Sigmoid colon (tissue), 4 donors: ENCODE results near the gene SLC10A6.

Experiments used
- POLR2A ChIP-seq, 2 donors: fragments of 450-650 bp; IDR thresholded peaks; one replicate each; pipeline ENCODE4 v1.6.1; 2016; ENCODE audit warnings: antibody characterized with exemption in 2 of 2, mild to moderate bottlenecking in 2 of 2, moderate library complexity in 2 of 2
- POLR2AphosphoS5 ChIP-seq, 4 donors: sonication (generic); formaldehyde crosslinking; IDR thresholded peaks; one replicate each; pipeline ENCODE4 v1.6.1; 2017; ENCODE audit warnings: antibody characterized with exemption in 4 of 4
- TF ChIP-seq, protein P1 (sequence below), 4 experiments: fragments of 450-650 bp in 3 of 4; fragments of 200-600 bp in 1 of 4; IDR thresholded peaks; one replicate each; pipeline ENCODE4 v1.5.1; 2016 to 2019; ENCODE audit warnings: antibody characterized with exemption in 4 of 4, mild to moderate bottlenecking in 3 of 4, moderate library complexity in 2 of 4

- TF ChIP-seq, protein P1, sequence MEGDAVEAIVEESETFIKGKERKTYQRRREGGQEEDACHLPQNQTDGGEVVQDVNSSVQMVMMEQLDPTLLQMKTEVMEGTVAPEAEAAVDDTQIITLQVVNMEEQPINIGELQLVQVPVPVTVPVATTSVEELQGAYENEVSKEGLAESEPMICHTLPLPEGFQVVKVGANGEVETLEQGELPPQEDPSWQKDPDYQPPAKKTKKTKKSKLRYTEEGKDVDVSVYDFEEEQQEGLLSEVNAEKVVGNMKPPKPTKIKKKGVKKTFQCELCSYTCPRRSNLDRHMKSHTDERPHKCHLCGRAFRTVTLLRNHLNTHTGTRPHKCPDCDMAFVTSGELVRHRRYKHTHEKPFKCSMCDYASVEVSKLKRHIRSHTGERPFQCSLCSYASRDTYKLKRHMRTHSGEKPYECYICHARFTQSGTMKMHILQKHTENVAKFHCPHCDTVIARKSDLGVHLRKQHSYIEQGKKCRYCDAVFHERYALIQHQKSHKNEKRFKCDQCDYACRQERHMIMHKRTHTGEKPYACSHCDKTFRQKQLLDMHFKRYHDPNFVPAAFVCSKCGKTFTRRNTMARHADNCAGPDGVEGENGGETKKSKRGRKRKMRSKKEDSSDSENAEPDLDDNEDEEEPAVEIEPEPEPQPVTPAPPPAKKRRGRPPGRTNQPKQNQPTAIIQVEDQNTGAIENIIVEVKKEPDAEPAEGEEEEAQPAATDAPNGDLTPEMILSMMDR (IDR thresholded peaks at IDR 0.05), result no peak
- TF ChIP-seq POLR2A (IDR thresholded peaks at IDR 0.05), result no peak
- no peak for TF ChIP-seq POLR2AphosphoS5 (IDR thresholded peaks at IDR 0.05)
These were observed 47.4 kb upstream of the SLC10A6 start for GRCh38 chr4:86896596-86896995.
